DND-41 (cell line): ENCODE results near the gene POU3F3.

Experiments
- ATAC-seq: fragments of 200-7000 bp; cut with Tn5 transposase; 3 replicates; pipeline ENCODE4 v1.9.1; 2021; ENCODE audit warnings: low read depth; ENCODE audit not compliant: insufficient read depth
- DNase-seq: peaks from one replicate; pipeline ENCODE4 v3.0.0-alpha.2; 2020
- H2AFZ ChIP-seq: 2 replicates; pipeline ENCODE4 v1.6.0; 2012; ENCODE audit warnings: low read depth, low read length
- H3K27ac ChIP-seq: 2 replicates; pipeline ENCODE4 v1.5.1; 2012; ENCODE audit warnings: low read length, inconsistent platforms
- H3K27me3 ChIP-seq: fragments of 200-600 bp; sonication (generic); 2 replicates; pipeline ENCODE4 v1.6.0; 2012; ENCODE audit warnings: low read length, mild to moderate bottlenecking, inconsistent platforms; ENCODE audit not compliant: insufficient read depth, poor library complexity
- H3K36me3 ChIP-seq: 2 replicates; pipeline ENCODE4 v1.5.1; 2012; ENCODE audit warnings: low read length, inconsistent platforms; ENCODE audit not compliant: insufficient read depth
- H3K4me1 ChIP-seq: 2 replicates; pipeline ENCODE4 v1.5.1; 2012; ENCODE audit warnings: mild to moderate bottlenecking, low read length; ENCODE audit not compliant: insufficient read depth
- H3K4me2 ChIP-seq: 2 replicates; pipeline ENCODE4 v1.6.0; 2012; ENCODE audit warnings: mild to moderate bottlenecking, moderate library complexity, low read length, inconsistent platforms; ENCODE audit not compliant: insufficient read depth
- H3K4me3 ChIP-seq, 2 experiments: fragments of 200-600 bp in 1 of 2; shearing (Covaris generic) in 1 of 2; 2 replicates each; pipeline ENCODE4 v1.5.1; 2012 to 2016; ENCODE audit warnings: inconsistent platforms in 2 of 2, low read length in 2 of 2, mild to moderate bottlenecking in 2 of 2, low read depth in 1 of 2, moderate library complexity in 1 of 2
- H3K79me2 ChIP-seq: 2 replicates; pipeline ENCODE4 v1.6.0; 2012; ENCODE audit warnings: low read length, inconsistent platforms; ENCODE audit not compliant: insufficient read depth
- H3K9ac ChIP-seq: 2 replicates; pipeline ENCODE4 v1.6.0; 2012; ENCODE audit warnings: low read depth, mild to moderate bottlenecking, inconsistent platforms, low read length, moderate library complexity
- H3K9me3 ChIP-seq: 2 replicates; pipeline ENCODE4 v1.5.1; 2012; ENCODE audit warnings: low read length, moderate library complexity, mild to moderate bottlenecking, inconsistent platforms; ENCODE audit not compliant: insufficient read depth, severe bottlenecking
- H4K20me1 ChIP-seq: 2 replicates; pipeline ENCODE4 v1.6.0; 2012; ENCODE audit warnings: low read length; ENCODE audit not compliant: insufficient read depth
- EZH2 ChIP-seq: IDR thresholded peaks from 3 replicates; pipeline ENCODE4 v1.6.1; 2012; ENCODE audit warnings: borderline replicate concordance, low read depth, mild to moderate bottlenecking, moderate library complexity, low read length, inconsistent platforms; ENCODE audit not compliant: severe bottlenecking
- TF ChIP-seq, protein P1 (sequence below): IDR thresholded peaks from 2 replicates; pipeline ENCODE4 v1.5.1; 2012; ENCODE audit warnings: borderline replicate concordance, low read length, moderate library complexity, mild to moderate bottlenecking; ENCODE audit not compliant: poor library complexity, severe bottlenecking; ENCODE audit errors: extremely low read depth

Gene POU3F3

DNA sequence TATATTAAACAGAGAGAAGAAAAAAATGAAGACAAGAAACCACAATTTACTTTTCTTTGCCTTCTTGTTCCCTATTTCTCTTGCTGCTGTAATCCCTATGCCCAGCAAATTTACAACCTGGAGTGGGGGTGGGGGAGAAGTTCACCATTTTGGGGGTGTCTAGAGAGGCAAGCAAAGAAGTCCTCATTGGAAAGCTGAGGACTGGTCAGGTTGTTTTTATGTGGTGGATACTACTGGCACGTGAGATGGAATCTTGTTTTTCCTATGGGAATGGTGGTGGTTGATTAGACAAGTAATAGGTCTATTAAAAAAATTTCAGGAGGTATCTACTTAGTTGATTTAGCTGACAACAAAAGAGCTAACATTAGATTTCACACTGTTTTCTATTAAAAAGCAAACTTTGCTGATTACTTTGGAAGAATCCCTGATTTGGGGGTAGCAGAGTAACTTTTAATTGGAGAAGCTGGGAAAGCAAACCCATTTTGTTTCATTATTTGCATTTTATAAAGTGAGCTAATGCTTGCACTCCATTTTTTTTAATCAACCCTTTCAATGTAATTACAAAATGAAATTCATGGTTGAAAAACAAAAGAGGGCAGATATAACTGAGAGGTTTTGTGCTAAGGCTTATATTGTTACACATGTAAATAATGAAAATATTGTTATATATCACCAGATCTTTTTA, 6.0 kb downstream of the POU3F3 start:
- Histone ChIP-seq H3K4me3 (no peak overlapping the region), H2AFZ (no peak overlapping the region), H3K4me2 (no peak overlapping the region), H3K27ac (no peak overlapping the region), H3K27me3 (no peaks in the 10 kb centered on the region), H3K4me1 (no peaks in the 10 kb centered on the region), H4K20me1 (no peaks in the 10 kb centered on the region), H3K79me2 (no peaks in the 10 kb centered on the region), H3K9me3 (no peaks in the 10 kb centered on the region), H3K9ac (no peak overlapping the region), H3K36me3 (no peaks in the 10 kb centered on the region)
- TF ChIP-seq, protein P1, sequence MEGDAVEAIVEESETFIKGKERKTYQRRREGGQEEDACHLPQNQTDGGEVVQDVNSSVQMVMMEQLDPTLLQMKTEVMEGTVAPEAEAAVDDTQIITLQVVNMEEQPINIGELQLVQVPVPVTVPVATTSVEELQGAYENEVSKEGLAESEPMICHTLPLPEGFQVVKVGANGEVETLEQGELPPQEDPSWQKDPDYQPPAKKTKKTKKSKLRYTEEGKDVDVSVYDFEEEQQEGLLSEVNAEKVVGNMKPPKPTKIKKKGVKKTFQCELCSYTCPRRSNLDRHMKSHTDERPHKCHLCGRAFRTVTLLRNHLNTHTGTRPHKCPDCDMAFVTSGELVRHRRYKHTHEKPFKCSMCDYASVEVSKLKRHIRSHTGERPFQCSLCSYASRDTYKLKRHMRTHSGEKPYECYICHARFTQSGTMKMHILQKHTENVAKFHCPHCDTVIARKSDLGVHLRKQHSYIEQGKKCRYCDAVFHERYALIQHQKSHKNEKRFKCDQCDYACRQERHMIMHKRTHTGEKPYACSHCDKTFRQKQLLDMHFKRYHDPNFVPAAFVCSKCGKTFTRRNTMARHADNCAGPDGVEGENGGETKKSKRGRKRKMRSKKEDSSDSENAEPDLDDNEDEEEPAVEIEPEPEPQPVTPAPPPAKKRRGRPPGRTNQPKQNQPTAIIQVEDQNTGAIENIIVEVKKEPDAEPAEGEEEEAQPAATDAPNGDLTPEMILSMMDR = no peak
- TF ChIP-seq EZH2 = no peak
- DNase-seq (no peak), ATAC-seq (no peak)

GRCh38 chr2:104860451-104860790, 6.5 kb downstream of the POU3F3 start:
- no peaks in the 10 kb centered on the region for H3K4me1 ChIP-seq
- H2AFZ ChIP-seq = no peak overlapping the region
- no peaks in the 10 kb centered on the region for H4K20me1 ChIP-seq
- H3K4me3 ChIP-seq = no peak overlapping the region
- DNase-seq (no peak), ATAC-seq (no peak)
- no peak overlapping the region for H3K9ac ChIP-seq
- no peaks in the 10 kb centered on the region for H3K27me3 ChIP-seq
- H3K27ac ChIP-seq = no peak overlapping the region
- H3K36me3 ChIP-seq = no peaks in the 10 kb centered on the region
- no peaks in the 10 kb centered on the region for H3K9me3 ChIP-seq
- TF ChIP-seq EZH2 = no peak
- TF ChIP-seq, protein P1 = no peak
- no peaks in the 10 kb centered on the region for H3K79me2 ChIP-seq
- no peak overlapping the region for H3K4me2 ChIP-seq

GRCh38 chr2:104861351-104862057, 7.6 kb downstream of the POU3F3 start:
- TF ChIP-seq EZH2 = no peak
- TF ChIP-seq, protein P1 = no peak
- ATAC-seq (no peak), DNase-seq (no peak)
- Histone ChIP-seq H3K4me2 (no peak overlapping the region), H3K9ac (no peak overlapping the region), H3K27me3 (no peaks in the 10 kb centered on the region), H3K4me3 (no peak overlapping the region), H3K4me1 (no peaks in the 10 kb centered on the region), H4K20me1 (no peaks in the 10 kb centered on the region), H3K9me3 (no peaks in the 10 kb centered on the region), H3K79me2 (no peaks in the 10 kb centered on the region), H3K27ac (no peak overlapping the region), H2AFZ (no peak overlapping the region), H3K36me3 (no peaks in the 10 kb centered on the region)
